Measurements from ENCODE around the gene CENPW.

The CENPW gene

DNA sequence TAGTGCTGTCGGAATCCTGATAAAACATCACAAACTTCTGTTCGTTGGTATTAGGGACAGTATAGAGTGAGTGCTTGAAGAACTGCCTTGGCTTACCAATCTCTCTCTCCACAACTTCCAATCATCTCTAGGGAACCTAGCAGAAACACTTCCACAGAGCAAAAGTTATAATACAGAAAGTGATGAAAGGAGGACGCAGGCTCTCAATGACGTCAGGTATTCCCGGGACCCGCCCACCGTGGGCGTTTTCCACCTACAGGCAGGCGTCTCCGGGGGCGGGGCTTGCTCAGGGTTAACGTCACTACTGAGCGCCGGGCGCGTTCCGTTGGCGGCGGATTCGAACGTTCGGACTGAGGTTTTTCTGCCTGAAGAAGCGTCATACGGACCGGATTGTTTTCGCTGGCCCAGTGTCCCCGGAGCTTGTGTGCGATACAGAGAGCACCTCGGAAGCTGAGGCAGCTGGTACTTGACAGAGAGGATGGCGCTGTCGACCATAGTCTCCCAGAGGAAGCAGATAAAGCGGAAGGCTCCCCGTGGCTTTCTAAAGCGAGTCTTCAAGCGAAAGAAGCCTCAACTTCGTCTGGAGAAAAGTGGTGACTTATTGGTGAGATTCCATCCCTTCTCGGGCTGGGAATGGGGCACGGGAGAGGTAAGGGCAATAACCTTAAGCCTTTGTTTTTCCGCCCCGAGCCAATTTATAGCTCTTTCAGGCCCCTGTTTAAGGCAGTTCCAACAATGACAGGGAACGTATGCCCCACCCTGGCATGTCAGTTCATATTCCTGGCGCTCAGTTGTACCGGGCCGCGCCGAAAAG, at the start of gene CENPW:
CENPW (plus strand) TSS at position 320 of the 814 bp plus-strand sequence; CDS start at position 479, 159 bp downstream.
- DNase-seq (ENCODE audit: low read depth in 2 of 2), result peak; percentile 93 to 97

DNA sequence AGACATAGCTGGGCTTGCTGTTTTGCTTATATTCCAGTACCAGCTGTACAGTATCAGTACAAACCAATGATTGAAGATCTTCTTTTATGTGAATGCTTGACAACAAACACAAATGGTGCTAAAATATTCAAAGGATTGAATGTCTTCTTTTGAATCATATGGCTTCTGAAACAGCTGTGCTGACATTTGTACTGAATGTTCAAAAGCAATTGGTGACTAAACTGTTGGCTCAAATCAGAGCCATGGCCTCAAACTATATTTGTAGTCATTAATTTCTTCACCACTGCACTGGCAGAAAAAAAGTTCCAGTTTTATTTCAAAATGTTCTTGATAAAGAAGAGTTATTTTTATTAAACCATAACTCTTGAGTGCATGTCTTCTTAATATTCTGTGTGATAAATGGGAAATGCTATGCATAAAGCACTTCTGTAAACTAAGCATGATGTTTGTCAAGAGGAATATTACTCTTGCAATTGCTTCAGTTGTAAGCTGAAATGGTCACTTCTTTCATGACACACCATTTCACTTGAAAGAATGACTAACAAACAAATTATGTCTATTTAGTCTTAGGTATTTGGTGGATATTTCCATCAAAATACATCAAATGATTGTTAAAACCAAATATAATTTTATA, 45.9 kb upstream of the CENPW start:
- DNase-seq (ENCODE audit: low read depth in 2 of 2), result no peak

GRCh38 chr6:126300126-126300525, 39.8 kb upstream of the CENPW start:
- no peak for DNase-seq (ENCODE audit: low read depth in 2 of 2)

DNA sequence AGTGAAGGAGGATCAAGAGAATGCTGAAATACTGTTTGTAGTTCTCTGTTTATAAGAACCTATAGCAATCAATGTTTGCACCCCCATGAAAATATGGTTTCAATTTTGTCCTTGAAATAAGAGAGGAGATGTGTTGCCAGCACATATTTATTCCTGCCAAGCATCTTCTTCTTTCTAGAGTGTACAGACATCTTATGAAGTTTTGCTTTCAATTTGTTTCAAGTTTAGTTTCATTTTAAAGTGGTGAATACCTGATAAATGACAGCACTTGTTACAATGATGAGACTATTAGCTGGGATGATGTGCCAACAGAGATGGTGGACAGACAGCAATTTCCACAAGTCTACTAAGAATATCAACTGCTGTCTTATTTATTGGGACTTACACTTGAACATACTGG, 39.2 kb upstream of the CENPW start:
- DNase-seq (ENCODE audit: low read depth in 2 of 2), result no peak

DNA sequence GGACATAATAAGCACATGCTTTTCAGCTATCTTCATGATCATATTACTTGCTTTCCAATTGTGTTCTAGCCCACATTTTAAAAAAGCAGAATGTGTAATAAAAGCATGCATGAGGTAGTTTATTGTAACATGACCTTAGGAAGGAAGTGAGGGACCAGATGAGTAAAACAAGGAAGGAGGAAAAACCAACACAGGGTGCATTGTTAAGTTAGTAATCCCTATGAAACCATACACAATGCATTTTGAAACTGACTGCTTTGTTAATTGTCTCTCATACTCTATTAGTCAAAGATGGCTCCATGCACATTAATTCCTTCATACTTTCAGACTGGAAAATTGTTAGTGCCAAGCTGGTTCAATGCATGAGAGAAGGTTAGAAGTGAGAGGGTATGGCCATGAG, 37.7 kb upstream of the CENPW start:
- DNase-seq (ENCODE audit: low read depth in 2 of 2), result no peak

GRCh38 chr6:126307849-126308248, 32.1 kb upstream of the CENPW start:
- DNase-seq (ENCODE audit: low read depth in 2 of 2), result no peak

DNA sequence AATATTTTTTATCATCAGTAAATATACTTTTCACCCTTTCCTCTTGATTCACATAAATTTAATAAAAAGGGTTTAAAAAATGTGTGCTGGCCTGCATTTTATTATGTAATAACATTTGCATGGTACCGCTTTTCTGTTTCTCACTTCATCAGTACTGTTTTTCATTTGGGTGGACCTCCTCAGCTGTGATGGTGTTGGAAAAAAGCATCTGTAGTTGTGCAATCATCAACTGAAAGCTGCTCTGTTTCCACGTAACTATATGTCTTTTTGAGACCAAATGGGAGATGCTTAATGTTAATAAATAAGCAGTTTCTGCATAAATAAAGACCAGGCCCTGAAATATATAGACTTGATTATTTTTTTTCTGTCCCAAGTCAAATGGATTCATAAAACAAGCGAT, 31.6 kb upstream of the CENPW start:
- no peak for DNase-seq (ENCODE audit: low read depth in 2 of 2)

GRCh38 chr6:126312013-126312665, 27.8 kb upstream of the CENPW start:
- no peak for DNase-seq (ENCODE audit: low read depth in 2 of 2)

GRCh38 chr6:126313941-126314340, 26.0 kb upstream of the CENPW start:
- DNase-seq (ENCODE audit: low read depth in 2 of 2), result no peak

- no peak for DNase-seq (ENCODE audit: low read depth in 2 of 2)
Observed at GRCh38 chr6:126318797-126319196, 21.1 kb upstream of the CENPW start.

DNA sequence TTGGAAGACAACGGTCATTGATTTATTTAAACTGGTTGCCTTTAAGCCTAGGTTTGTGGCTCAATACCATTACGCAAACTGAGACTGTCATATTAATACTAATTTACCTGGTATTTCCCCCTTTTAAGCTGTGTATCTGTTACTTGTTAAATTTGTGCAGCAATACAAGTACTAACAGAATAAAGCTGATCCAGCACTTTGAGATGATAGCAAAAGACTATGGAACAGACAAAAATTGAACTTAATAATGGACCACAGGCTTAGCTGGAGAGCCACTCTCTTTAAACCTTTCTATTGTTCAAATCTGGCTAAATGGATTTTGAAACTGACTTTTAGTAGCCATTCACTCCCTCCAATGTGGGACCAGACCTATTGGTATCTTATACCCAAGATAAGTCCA, 6.2 kb upstream of the CENPW start:
- DNase-seq (ENCODE audit: low read depth in 2 of 2), result no peak

DNA sequence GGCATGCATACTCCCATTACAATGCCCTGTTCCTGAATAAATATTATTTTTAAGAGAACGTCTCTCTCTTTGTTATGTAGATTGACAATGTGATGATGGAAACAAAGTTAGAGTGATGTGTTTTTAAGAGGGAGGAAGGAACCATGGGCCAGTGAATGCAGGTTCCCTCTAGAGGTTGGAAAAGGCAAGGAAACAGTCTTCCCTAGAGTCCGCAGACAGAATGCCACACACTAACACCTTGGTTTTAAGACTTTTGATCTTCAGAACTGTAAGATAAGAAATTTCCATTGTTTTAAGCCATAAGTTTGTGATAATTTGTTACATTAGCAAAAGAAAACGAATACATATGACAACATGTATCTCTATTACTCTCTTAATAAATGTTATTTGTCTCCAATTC, 4.7 kb upstream of the CENPW start:
- no peak for DNase-seq (ENCODE audit: low read depth in 2 of 2)

- no peak for DNase-seq (ENCODE audit: low read depth in 2 of 2)
Observed at GRCh38 chr6:126337323-126337722, 2.6 kb upstream of the CENPW start.

- DNase-seq (ENCODE audit: low read depth in 2 of 2), result no peak
Observed at GRCh38 chr6:126341126-126341525, 1.2 kb downstream of the CENPW start.

- DNase-seq (ENCODE audit: low read depth in 2 of 2), result no peak
Observed at GRCh38 chr6:126344181-126344580, 4.3 kb downstream of the CENPW start.

DNA sequence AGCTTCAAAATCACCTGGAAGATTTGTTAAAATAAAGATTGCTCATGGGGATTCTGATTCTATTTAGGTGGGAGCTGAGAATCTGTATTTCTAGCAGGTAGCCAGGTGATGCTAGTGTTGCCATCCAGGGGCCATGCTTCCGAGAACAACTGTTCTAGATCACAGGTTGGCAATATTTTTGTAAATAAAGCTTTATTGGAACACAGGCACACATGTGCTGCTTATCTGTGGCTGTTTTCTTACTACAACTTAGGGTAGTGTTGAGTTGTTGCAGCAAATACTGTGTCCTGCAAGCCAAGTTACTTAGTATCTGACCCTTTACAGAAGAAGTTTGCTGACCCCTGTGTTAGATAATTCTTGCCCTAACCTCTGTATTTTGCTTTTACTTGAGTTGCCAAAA, 12.0 kb downstream of the CENPW start:
- no peak for DNase-seq (ENCODE audit: low read depth in 2 of 2)

- DNase-seq (ENCODE audit: low read depth in 2 of 2), result no peak
Observed at GRCh38 chr6:126352514-126352913, 12.6 kb downstream of the CENPW start.

DNA sequence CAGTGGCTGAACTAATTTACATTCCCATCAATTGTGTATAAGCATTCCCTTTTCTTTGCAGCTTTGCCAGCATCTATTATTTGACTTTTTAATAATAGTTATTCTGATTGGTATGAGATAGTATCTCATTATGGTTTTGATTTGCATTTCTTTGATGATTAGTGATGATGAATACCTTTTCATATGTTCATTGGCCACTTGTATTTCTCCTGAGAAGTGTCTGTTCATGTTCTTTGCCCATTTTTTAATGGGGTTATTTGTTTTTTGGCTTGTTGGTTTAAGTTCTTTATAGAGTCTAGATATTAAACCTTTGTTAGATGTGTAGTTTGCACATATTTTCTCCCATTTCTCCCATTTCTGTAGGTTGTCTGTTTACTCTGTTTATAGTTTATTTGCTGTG, 16.6 kb downstream of the CENPW start:
- DNase-seq (ENCODE audit: low read depth in 2 of 2), result no peak

GRCh38 chr6:126359936-126360537, 20.1 kb downstream of the CENPW start:
- DNase-seq (ENCODE audit: low read depth in 2 of 2), result no peak

DNA sequence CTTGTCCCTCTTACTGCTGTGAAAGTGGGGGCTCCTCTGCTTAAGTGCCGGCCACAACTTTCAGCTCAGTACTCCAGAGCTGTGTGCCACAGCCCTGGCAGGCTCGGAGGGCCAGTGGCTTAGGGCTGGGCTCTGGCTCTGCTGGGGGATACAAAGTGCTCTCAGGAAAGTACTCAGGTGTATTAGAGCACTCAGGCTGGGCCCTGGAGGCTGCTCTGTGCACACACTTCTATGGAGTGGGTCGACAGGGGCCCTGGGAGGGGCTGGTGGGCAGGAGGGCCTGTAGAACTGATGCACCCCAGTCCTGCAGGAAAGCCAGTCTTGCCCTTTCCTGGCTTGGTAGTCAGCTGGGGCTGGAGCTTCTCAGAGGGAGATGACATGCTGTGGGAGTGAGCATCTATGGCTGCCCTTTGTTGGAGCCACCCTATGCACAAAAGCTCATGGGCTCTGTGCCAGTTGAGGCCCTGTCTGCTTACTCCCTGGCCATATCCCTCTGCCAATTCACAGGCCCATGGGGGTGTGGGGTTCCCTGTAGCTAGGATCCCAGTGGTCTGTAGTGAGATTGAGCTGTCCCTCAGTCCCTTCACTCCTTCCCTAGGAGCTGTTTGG, 22.0 kb downstream of the CENPW start:
- no peak for DNase-seq (ENCODE audit: low read depth in 2 of 2)

DNA sequence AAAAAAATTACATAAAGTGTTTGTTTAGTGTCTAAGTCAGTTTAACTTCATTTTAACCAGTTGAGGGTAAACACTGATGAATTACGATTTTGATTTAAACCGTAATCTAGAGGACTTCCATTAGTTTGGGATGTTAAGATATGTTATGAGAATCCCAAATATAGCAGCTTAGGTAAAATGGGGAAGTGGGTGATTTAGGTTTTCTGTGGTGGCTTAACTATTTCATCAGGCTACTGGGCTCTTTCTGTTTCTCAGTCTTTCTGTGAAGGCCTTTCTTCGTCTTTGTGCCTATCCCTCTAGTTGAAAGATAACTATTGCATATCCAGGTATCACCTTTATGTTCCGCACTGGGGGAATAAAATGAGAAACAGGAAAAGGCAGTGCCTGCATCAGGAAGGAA, 27.9 kb downstream of the CENPW start:
- DNase-seq (ENCODE audit: low read depth in 2 of 2), result no peak

- DNase-seq (ENCODE audit: low read depth in 2 of 2), result no peak
Observed at GRCh38 chr6:126372626-126373025, 32.7 kb downstream of the CENPW start.

Data from stimulated activated CD4-positive, alpha-beta T cell treated with anti-CD3 and anti-CD28 coated beads, Interleukin-1b, Interleukin-23, amount 100 ng/mL, for 4 hours (primary cell).